Suppressor macrophage treated with lipopolysaccharide for 4 hours (primary cell): ENCODE results near the gene ZC3H12A.
A peak's percentile ranks its signal among the peaks of the same experiment; 100 is the strongest.

Experiments used
- DNase-seq: peaks from one replicate; pipeline ENCODE4 v3.0.0-alpha.2; 2020

ZC3H12A gene

GRCh38 chr1:37456614-37457013 lies 17.8 kb upstream of the ZC3H12A start:
- no peak for DNase-seq

- no peak for DNase-seq
Measured at GRCh38 chr1:37458551-37458950, 15.8 kb upstream of the ZC3H12A start.

- DNase-seq = no peak
Measured at GRCh38 chr1:37461698-37462436, 12.5 kb upstream of the ZC3H12A start.

- DNase-seq = no peak
Measured at GRCh38 chr1:37464443-37464842, 9.9 kb upstream of the ZC3H12A start.

- peak; percentile 60 for DNase-seq
Measured at GRCh38 chr1:37465593-37466517, 8.5 kb upstream of the ZC3H12A start.

GRCh38 chr1:37468037-37468436 lies 6.3 kb upstream of the ZC3H12A start:
- DNase-seq = no peak

GRCh38 chr1:37469386-37469785 lies 5.0 kb upstream of the ZC3H12A start:
- peak; percentile 87 for DNase-seq

- DNase-seq = peak; percentile 83
Measured at GRCh38 chr1:37471345-37472231, 2.8 kb upstream of the ZC3H12A start.

GRCh38 chr1:37472281-37472680 lies 2.1 kb upstream of the ZC3H12A start:
- DNase-seq = no peak

GRCh38 chr1:37472994-37473393 lies 1.4 kb upstream of the ZC3H12A start:
- no peak for DNase-seq

GRCh38 chr1:37473431-37474045 lies 842 bp upstream of the ZC3H12A start:
- DNase-seq = peak; percentile 54

- peak; percentile 53 for DNase-seq
Measured at GRCh38 chr1:37474697-37475379, 458 bp downstream of the ZC3H12A start.

- no peak for DNase-seq
Measured at GRCh38 chr1:37475380-37476086, 1.2 kb downstream of the ZC3H12A start.

GRCh38 chr1:37476087-37476452 lies 1.7 kb downstream of the ZC3H12A start:
- no peak for DNase-seq

GRCh38 chr1:37476460-37477197 lies 2.2 kb downstream of the ZC3H12A start:
- peak; percentile 81 for DNase-seq

GRCh38 chr1:37477198-37477931 lies 3.0 kb downstream of the ZC3H12A start:
- DNase-seq = peak; percentile 94

GRCh38 chr1:37477946-37478345 lies 3.6 kb downstream of the ZC3H12A start:
- DNase-seq = peak; percentile 29

GRCh38 chr1:37478451-37478881 lies 4.1 kb downstream of the ZC3H12A start:
- DNase-seq = peak; percentile 86

GRCh38 chr1:37478890-37479254 lies 4.5 kb downstream of the ZC3H12A start:
- peak; percentile 73 for DNase-seq
